IMR-90 (cell line): Measurements from ENCODE around the gene PELO. TPM values are rescaled to one million over a fixed set of nuclear protein-coding genes. Genes with fewer than 3 reads are reported as not detected.
A peak's percentile ranks its signal among the peaks of the same experiment; 100 is the strongest.

Experiments used
- ATAC-seq: fragments of 200-7000 bp; cut with Tn5 transposase; 2 replicates; pipeline ENCODE4 v1.9.1; 2020; ENCODE audit warnings: low read depth, mild to moderate bottlenecking, moderate library complexity
- BruUV-seq: library from RNA; stranded (reverse); fragments of 400-500 nt; replicated peaks from 2 replicates; lab custom pipeline; 2021; lab: Mats Ljungman, UMichigan
- CTCF ChIA-PET: fragments of 300-600 bp; formaldehyde crosslinking; extraction: SDS; loops from one replicate; lab custom pipeline; 2021; ENCODE audit warnings: antibody characterized with exemption; lab: Yijun Ruan, JAX
- POLR2A ChIA-PET: fragments of 300-600 bp; sonication (Branson Sonifier 250); formaldehyde crosslinking; loops from one replicate; lab custom pipeline; 2022; ENCODE audit warnings: antibody characterized with exemption; ENCODE audit not compliant: unreplicated experiment; lab: Charles Lee
- DNase-seq: peaks from one replicate; pipeline ENCODE4 v3.0.0; 2013
- H2AFZ ChIP-seq: replicated peaks from 2 replicates; pipeline ENCODE3; 2013; ENCODE audit warnings: low read length, mild to moderate bottlenecking; ENCODE audit not compliant: poor library complexity
- H2AK5ac ChIP-seq: 2 replicates; pipeline ENCODE4 v1.6.1; 2013; ENCODE audit warnings: low read depth, low read length, inconsistent platforms
- H2AK9ac ChIP-seq: replicated peaks from 2 replicates; pipeline ENCODE3; 2013; ENCODE audit warnings: mild to moderate bottlenecking, low read depth, low read length, moderate library complexity; ENCODE audit not compliant: poor library complexity
- H2BK120ac ChIP-seq: 2 replicates; pipeline ENCODE4 v1.6.1; 2013; ENCODE audit warnings: low read depth, low read length, inconsistent platforms
- H2BK15ac ChIP-seq: 3 replicates; pipeline ENCODE4 v1.6.1; 2013; ENCODE audit warnings: low read depth, low read length, inconsistent platforms
- H2BK20ac ChIP-seq: 2 replicates; pipeline ENCODE4 v1.6.1; 2013; ENCODE audit warnings: low read depth, mild to moderate bottlenecking, inconsistent platforms, low read length, moderate library complexity
- H2BK5ac ChIP-seq: 2 replicates; pipeline ENCODE4 v1.6.1; 2013; ENCODE audit warnings: mild to moderate bottlenecking, low read depth, low read length, inconsistent platforms; ENCODE audit not compliant: poor library complexity, severe bottlenecking
- H3K14ac ChIP-seq: replicated peaks from 2 replicates; pipeline ENCODE4 v1.6.1; 2013; ENCODE audit warnings: low read depth, low read length, inconsistent platforms
- H3K18ac ChIP-seq: 2 replicates; pipeline ENCODE4 v1.6.1; 2013; ENCODE audit warnings: low read depth, low read length, control low read depth
- H3K23ac ChIP-seq: 2 replicates; pipeline ENCODE4 v1.6.1; 2013; ENCODE audit warnings: low read depth, low read length, inconsistent platforms
- H3K27ac ChIP-seq: 2 replicates; pipeline ENCODE4 v1.5.1; 2013; ENCODE audit warnings: mild to moderate bottlenecking, control low read depth, low read length; ENCODE audit not compliant: insufficient read depth
- H3K27me3 ChIP-seq: 2 replicates; pipeline ENCODE4 v1.6.1; 2013; ENCODE audit warnings: low read length; ENCODE audit not compliant: control insufficient read depth, insufficient read depth
- H3K36me3 ChIP-seq: 2 replicates; pipeline ENCODE4 v1.6.1; 2013; ENCODE audit warnings: low read length, mixed read lengths; ENCODE audit not compliant: control insufficient read depth, insufficient read depth
- H3K4ac ChIP-seq: 2 replicates; pipeline ENCODE4 v1.6.1; 2013; ENCODE audit warnings: low read depth, low read length, inconsistent platforms
- H3K4me1 ChIP-seq: 2 replicates; pipeline ENCODE4 v1.6.1; 2013; ENCODE audit warnings: low read length, mixed read lengths; ENCODE audit not compliant: control insufficient read depth, insufficient read depth
- H3K4me2 ChIP-seq: 2 replicates; pipeline ENCODE4 v1.6.1; 2013; ENCODE audit warnings: low read depth, mild to moderate bottlenecking, control low read depth, low read length, moderate library complexity
- H3K4me3 ChIP-seq: 2 replicates; pipeline ENCODE4 v1.5.1; 2013; ENCODE audit warnings: low read depth, mild to moderate bottlenecking, control low read depth, low read length, moderate library complexity; ENCODE audit not compliant: insufficient read depth
- H3K56ac ChIP-seq: 2 replicates; pipeline ENCODE4 v1.6.1; 2013; ENCODE audit warnings: low read length, inconsistent platforms; ENCODE audit not compliant: insufficient read depth; ENCODE audit errors: extremely low read depth
- H3K79me1 ChIP-seq, 2 experiments: 2 replicates each; pipeline ENCODE4 v1.6.1; 2013; ENCODE audit warnings: low read length in 2 of 2, inconsistent platforms in 1 of 2, low read depth in 1 of 2
- H3K9ac ChIP-seq: 2 replicates; pipeline ENCODE4 v1.6.1; 2013; ENCODE audit warnings: low read depth, low read length, control low read depth
- H3K9me1 ChIP-seq: 2 replicates; pipeline ENCODE4 v1.6.1; 2013; ENCODE audit warnings: low read length, inconsistent platforms; ENCODE audit not compliant: insufficient read depth
- H3K9me3 ChIP-seq: 2 replicates; pipeline ENCODE4 v1.6.1; 2013; ENCODE audit warnings: low read length; ENCODE audit not compliant: control insufficient read depth, insufficient read depth
- H4K20me1 ChIP-seq: 2 replicates; pipeline ENCODE4 v1.6.1; 2013; ENCODE audit warnings: low read length, inconsistent platforms; ENCODE audit not compliant: insufficient read depth
- H4K5ac ChIP-seq: 2 replicates; pipeline ENCODE4 v1.6.1; 2013; ENCODE audit warnings: mild to moderate bottlenecking, low read depth, low read length, control low read depth
- H4K8ac ChIP-seq, 2 experiments: 2 replicates each; pipeline ENCODE4 v1.6.1; 2013; ENCODE audit warnings: low read depth in 2 of 2, low read length in 2 of 2, control low read depth in 1 of 2, inconsistent platforms in 1 of 2
- H4K91ac ChIP-seq: 2 replicates; pipeline ENCODE4 v1.6.1; 2013; ENCODE audit warnings: low read depth, low read length, inconsistent platforms; ENCODE audit not compliant: insufficient read depth
- BHLHE40 ChIP-seq: fragments of 150-350 bp; IDR thresholded peaks from 2 replicates; pipeline ENCODE4 v1.6.1; 2016; ENCODE audit warnings: mild to moderate bottlenecking, low read depth, low read length
- CEBPB ChIP-seq: IDR thresholded peaks from 2 replicates; pipeline ENCODE4 v1.6.1; 2012; ENCODE audit warnings: low read depth, low read length, improper control_type of control experiment
- CHD1 ChIP-seq: IDR thresholded peaks from 2 replicates; pipeline ENCODE4 v1.6.1; 2012; ENCODE audit warnings: low read depth, low read length, improper control_type of control experiment
- FOS ChIP-seq: fragments of 150-350 bp; IDR thresholded peaks from 2 replicates; pipeline ENCODE4 v1.6.1; 2016; ENCODE audit warnings: low read depth, low read length
- MAFK ChIP-seq: IDR thresholded peaks from 2 replicates; pipeline ENCODE4 v1.6.1; 2012; ENCODE audit warnings: low read depth, low read length, improper control_type of control experiment
- MAZ ChIP-seq: IDR thresholded peaks from 2 replicates; pipeline ENCODE4 v1.6.1; 2012; ENCODE audit warnings: low read depth, mild to moderate bottlenecking, low read length, improper control_type of control experiment, moderate library complexity, borderline replicate concordance
- MXI1 ChIP-seq: IDR thresholded peaks from 2 replicates; pipeline ENCODE4 v1.6.1; 2012; ENCODE audit warnings: low read depth, mild to moderate bottlenecking, low read length, moderate library complexity, borderline replicate concordance
- NFE2L2 ChIP-seq: fragments of 150-350 bp; IDR thresholded peaks from 2 replicates; pipeline ENCODE4 v1.6.1; 2016; ENCODE audit warnings: low read depth, mild to moderate bottlenecking, low read length
- POLR2A ChIP-seq: IDR thresholded peaks from 2 replicates; pipeline ENCODE4 v1.6.1; 2012; ENCODE audit warnings: mild to moderate bottlenecking, low read depth, low read length
- RAD21 ChIP-seq: IDR thresholded peaks from 2 replicates; pipeline ENCODE4 v1.6.1; 2012; ENCODE audit warnings: low read length, improper control_type of control experiment
- RCOR1 ChIP-seq: IDR thresholded peaks from 2 replicates; pipeline ENCODE4 v1.6.1; 2012; ENCODE audit warnings: mild to moderate bottlenecking, low read length, improper control_type of control experiment; ENCODE audit not compliant: insufficient replicate concordance
- RFX5 ChIP-seq: IDR thresholded peaks from 2 replicates; pipeline ENCODE4 v1.8.0; 2012; ENCODE audit warnings: low read depth, mild to moderate bottlenecking, low read length, moderate library complexity
- SMC3 ChIP-seq: fragments of 150-350 bp; IDR thresholded peaks from 2 replicates; pipeline ENCODE4 v1.6.1; 2016; ENCODE audit warnings: low read depth, mild to moderate bottlenecking, antibody characterized with exemption, low read length, moderate library complexity
- WGBS, 2 experiments: methylation state at CpG; one replicate each; pipeline versions ENCODE4 v1.1.5 to v1.1.7; 2013; ENCODE audit warnings: missing lambda C conversion rate in 2 of 2; ENCODE audit not compliant: insufficient read length in 1 of 2; ENCODE audit errors: extremely low coverage in 2 of 2; 5-methylcytosine and 5-hydroxymethylcytosine counted together
- dilution Hi-C: fragments of 300-500 bp; cut with HindIII; formaldehyde crosslinking; loops from one replicate; pipeline ENCODE4 v1.14.3; 2018; ENCODE audit warnings: low sequenced_read_pairs; ENCODE audit not compliant: unreplicated experiment
- in situ Hi-C: fragments of 300-500 bp; cut with MboI; formaldehyde crosslinking; loops from 3 replicates; pipeline ENCODE4 v1.14.3; 2019; ENCODE audit warnings: low sequenced_read_pairs, inconsistent platforms, mixed read lengths
- intact Hi-C: fragments of 100-400 bp; cut with micrococcal nuclease; formaldehyde crosslinking; loops from 2 replicates; pipeline ENCODE4 v1.10.0; 2022
- polyA plus RNA-seq, 3 experiments: library from polyadenylated mRNA; depleted of rRNA; stranded (reverse); fragments of >200 nt; gene quantifications; 2 replicates each; pipeline ENCODE4 v1.2.3, GENCODE V29; 2012; ENCODE audit warnings: low replicate concordance in 1 of 3
- total RNA-seq: library from RNA; depleted of rRNA; stranded (reverse); fragments of >200 nt; gene quantifications from 2 replicates; pipeline ENCODE4 v1.2.3, GENCODE V29; 2012
- TF ChIP-seq, protein P1 (sequence below): fragments of 150-350 bp; IDR thresholded peaks from 2 replicates; pipeline ENCODE4 v1.6.1; 2016; ENCODE audit warnings: low read depth, mild to moderate bottlenecking, low read length, moderate library complexity, borderline replicate concordance
- TF ChIP-seq, protein P2 (sequence below): fragments of 150-350 bp; IDR thresholded peaks from 2 replicates; pipeline ENCODE4 v1.6.1; 2017; ENCODE audit warnings: mild to moderate bottlenecking, antibody characterized with exemption, low read length, low read depth
- TF ChIP-seq, protein P3 (sequence below): conservative IDR thresholded peaks from 2 replicates; pipeline ENCODE4 v1.5.1; 2012; ENCODE audit warnings: mild to moderate bottlenecking, low read depth, low read length, improper control_type of control experiment

Gene PELO
- total and polyA plus RNA-seq, 2 of the 4 experiments (the other 2 are of a cell fraction): 42.4 to 48.9 TPM

DNA sequence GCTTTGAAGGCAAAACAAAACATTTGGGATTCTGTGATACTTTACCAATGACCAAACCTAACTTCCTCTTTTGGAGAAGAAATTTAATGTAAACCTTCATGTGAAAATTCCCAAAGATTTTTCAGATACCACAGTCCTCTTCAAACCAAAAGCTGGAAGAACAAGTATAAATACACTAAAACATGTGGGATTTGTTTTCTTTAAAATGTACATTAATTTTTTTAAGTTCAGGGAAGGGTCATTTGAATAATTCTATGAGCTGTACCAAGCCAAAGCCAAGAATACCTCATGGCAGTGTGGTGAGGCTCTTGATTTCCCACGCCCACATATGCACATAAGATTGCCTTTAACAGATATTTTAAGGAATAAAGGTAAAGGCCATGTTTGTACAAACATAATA is 28.4 kb upstream of the PELO start:
- in situ Hi-C loops: no loop called here
- H3K18ac ChIP-seq: no peak overlapping the region
- H3K9me3 ChIP-seq: no peaks in the 10 kb centered on the region
- no peak for TF ChIP-seq FOS
- no peak for TF ChIP-seq MAZ
- TF ChIP-seq MXI1: no peak
- TF ChIP-seq RFX5: no peak
- no peak for TF ChIP-seq SMC3
- TF ChIP-seq BHLHE40: no peak
- no peak for TF ChIP-seq RCOR1
- TF ChIP-seq, protein P1, sequence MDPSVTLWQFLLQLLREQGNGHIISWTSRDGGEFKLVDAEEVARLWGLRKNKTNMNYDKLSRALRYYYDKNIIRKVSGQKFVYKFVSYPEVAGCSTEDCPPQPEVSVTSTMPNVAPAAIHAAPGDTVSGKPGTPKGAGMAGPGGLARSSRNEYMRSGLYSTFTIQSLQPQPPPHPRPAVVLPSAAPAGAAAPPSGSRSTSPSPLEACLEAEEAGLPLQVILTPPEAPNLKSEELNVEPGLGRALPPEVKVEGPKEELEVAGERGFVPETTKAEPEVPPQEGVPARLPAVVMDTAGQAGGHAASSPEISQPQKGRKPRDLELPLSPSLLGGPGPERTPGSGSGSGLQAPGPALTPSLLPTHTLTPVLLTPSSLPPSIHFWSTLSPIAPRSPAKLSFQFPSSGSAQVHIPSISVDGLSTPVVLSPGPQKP: no peak
- TF ChIP-seq, protein P2, sequence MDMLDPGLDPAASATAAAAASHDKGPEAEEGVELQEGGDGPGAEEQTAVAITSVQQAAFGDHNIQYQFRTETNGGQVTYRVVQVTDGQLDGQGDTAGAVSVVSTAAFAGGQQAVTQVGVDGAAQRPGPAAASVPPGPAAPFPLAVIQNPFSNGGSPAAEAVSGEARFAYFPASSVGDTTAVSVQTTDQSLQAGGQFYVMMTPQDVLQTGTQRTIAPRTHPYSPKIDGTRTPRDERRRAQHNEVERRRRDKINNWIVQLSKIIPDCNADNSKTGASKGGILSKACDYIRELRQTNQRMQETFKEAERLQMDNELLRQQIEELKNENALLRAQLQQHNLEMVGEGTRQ: no peak
- no peak for TF ChIP-seq CEBPB
- TF ChIP-seq CHD1: no peak
- TF ChIP-seq NFE2L2: no peak
- no peak for TF ChIP-seq RAD21
- no peak for TF ChIP-seq MAFK
- TF ChIP-seq POLR2A: no peak
- TF ChIP-seq, protein P3, sequence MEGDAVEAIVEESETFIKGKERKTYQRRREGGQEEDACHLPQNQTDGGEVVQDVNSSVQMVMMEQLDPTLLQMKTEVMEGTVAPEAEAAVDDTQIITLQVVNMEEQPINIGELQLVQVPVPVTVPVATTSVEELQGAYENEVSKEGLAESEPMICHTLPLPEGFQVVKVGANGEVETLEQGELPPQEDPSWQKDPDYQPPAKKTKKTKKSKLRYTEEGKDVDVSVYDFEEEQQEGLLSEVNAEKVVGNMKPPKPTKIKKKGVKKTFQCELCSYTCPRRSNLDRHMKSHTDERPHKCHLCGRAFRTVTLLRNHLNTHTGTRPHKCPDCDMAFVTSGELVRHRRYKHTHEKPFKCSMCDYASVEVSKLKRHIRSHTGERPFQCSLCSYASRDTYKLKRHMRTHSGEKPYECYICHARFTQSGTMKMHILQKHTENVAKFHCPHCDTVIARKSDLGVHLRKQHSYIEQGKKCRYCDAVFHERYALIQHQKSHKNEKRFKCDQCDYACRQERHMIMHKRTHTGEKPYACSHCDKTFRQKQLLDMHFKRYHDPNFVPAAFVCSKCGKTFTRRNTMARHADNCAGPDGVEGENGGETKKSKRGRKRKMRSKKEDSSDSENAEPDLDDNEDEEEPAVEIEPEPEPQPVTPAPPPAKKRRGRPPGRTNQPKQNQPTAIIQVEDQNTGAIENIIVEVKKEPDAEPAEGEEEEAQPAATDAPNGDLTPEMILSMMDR: no peak
- H3K56ac ChIP-seq: no peak overlapping the region
- ChIA-PET CTCF (no interaction called here), POLR2A (interaction anchor here (0.5 kb wide), 1 partner anchor 145 kb away, joined by 3 read pairs; no protein-coding TSS in a partner anchor)
- H3K14ac ChIP-seq: no peak overlapping the region
- no peak overlapping the region for H2AK5ac ChIP-seq
- H4K20me1 ChIP-seq: no peaks in the 10 kb centered on the region
- no TSS peak for BruUV-seq
- H2BK5ac ChIP-seq: no peak overlapping the region
- H2AK9ac ChIP-seq: no peak overlapping the region
- H4K5ac ChIP-seq: no peak overlapping the region
- no peak overlapping the region for H3K23ac ChIP-seq
- H3K4me3 ChIP-seq: no peak overlapping the region
- no peak overlapping the region for H2BK120ac ChIP-seq
- H3K9ac ChIP-seq: no peak overlapping the region
- no peak overlapping the region for H3K4me2 ChIP-seq
- H3K27ac ChIP-seq: no peak overlapping the region
- DNase-seq (peak; percentile 82), ATAC-seq (peak; percentile 63)
- H4K8ac ChIP-seq: no peak overlapping the region
- H2BK15ac ChIP-seq: 0 out of 3 replicates have a peak overlapping the region, but pooled peaks have one; percentile 40
- dilution Hi-C loops: no loop called here
- intact Hi-C loops: no loop called here
- H3K4me1 ChIP-seq: peaks cover 2% of the 10 kb centered on the region; the same call in 1 of the 2 replicates
- H3K9me1 ChIP-seq: 0 out of 2 replicates have a peak, but pooled peaks cover 3% of the 10 kb centered on the region
- no peaks in the 10 kb centered on the region for H3K36me3 ChIP-seq
- H4K91ac ChIP-seq: no peak overlapping the region
- H3K27me3 ChIP-seq: no peaks in the 10 kb centered on the region
- H2AFZ ChIP-seq: no peak overlapping the region
- H3K79me1 ChIP-seq: no peaks in the 10 kb centered on the region
- H2BK20ac ChIP-seq: no peak overlapping the region
- no CpG with 5 or more reads among the region's 1 CpG for WGBS, 2 experiments
- no peak overlapping the region for H3K4ac ChIP-seq
